ENCODE results near the gene SMAD4. TPM values are rescaled to one million over a fixed set of nuclear protein-coding genes. Genes with fewer than 3 reads are reported as not detected.
A peak's percentile ranks its signal among the peaks of the same experiment; 100 is the strongest.

SMAD4 gene
- total RNA-seq, 2 donors from 2014 or later, result 132 to 133 TPM

GRCh38 chr18:51120809-51121596 is 91.0 kb downstream of the SMAD4 start:
- Histone ChIP-seq H3K4me1 (ENCODE audit: control insufficient read depth, insufficient read depth, low read length) (no peaks in the 10 kb centered on the region), H3K36me3 (ENCODE audit: control insufficient read depth, insufficient read depth, low read length) (no peaks in the 10 kb centered on the region), H3K27me3 (ENCODE audit: control insufficient read depth, insufficient read depth, low read length, poor library complexity, severe bottlenecking) (no peaks in the 10 kb centered on the region), H3K4me3 (ENCODE audit: low read length) (no peak overlapping the region), H3K9ac (ENCODE audit: extremely low read depth, low read length, poor library complexity, severe bottlenecking) (no peak overlapping the region), H3K9me3 (ENCODE audit: control insufficient read depth, low read length) (no peaks in the 10 kb centered on the region), H3K27ac (ENCODE audit: low read depth, low read length) (no peak overlapping the region)
- Mint-ChIP-seq H3K27ac (no peak overlapping the region), H3K4me3 (no peak overlapping the region), H3K4me1 (no peaks in the 10 kb centered on the region), H3K27me3 (ENCODE audit: insufficient read depth) (no peaks in the 10 kb centered on the region), H3K9me3 (peaks cover 40% of the 10 kb centered on the region), H3K36me3 (ENCODE audit: low read depth) (no peaks in the 10 kb centered on the region)
- whole genome bisulfite sequencing, 2 experiments (ENCODE audit: insufficient coverage in 1 of 2, insufficient read length in 1 of 2), result 94 to 96% methylated on average over 9 to 33 of the region's 33 CpGs
- DNase-seq, result peak; percentile 55
- peak; percentile 12 for TF ChIP-seq CTCF (conservative IDR thresholded peaks at IDR 0.05)

DNA sequence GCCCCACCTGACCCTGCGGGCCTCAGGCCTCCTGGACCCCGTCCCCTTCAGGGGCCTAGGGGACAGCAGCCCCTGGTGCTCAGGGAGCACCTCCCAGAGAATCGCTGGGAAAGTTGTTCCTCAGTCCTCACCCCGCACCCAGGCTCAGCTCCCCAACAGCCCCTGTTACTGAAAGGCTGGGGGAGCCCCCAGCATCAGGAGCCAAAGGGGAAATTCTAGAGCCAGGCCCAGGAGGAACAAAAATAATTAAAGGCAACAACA is 91.5 kb downstream of the SMAD4 start:
- 94 to 100% methylated on average over 2 to 4 of the region's 4 CpGs for WGBS, 2 experiments (ENCODE audit: insufficient coverage in 1 of 2, insufficient read length in 1 of 2)
- Histone ChIP-seq H3K27me3 (ENCODE audit: control insufficient read depth, insufficient read depth, low read length, poor library complexity, severe bottlenecking) (no peaks in the 10 kb centered on the region), H3K9ac (ENCODE audit: extremely low read depth, low read length, poor library complexity, severe bottlenecking) (no peak overlapping the region), H3K4me1 (ENCODE audit: control insufficient read depth, insufficient read depth, low read length) (no peaks in the 10 kb centered on the region), H3K27ac (ENCODE audit: low read depth, low read length) (no peak overlapping the region), H3K36me3 (ENCODE audit: control insufficient read depth, insufficient read depth, low read length) (no peaks in the 10 kb centered on the region), H3K4me3 (ENCODE audit: low read length) (no peak overlapping the region), H3K9me3 (ENCODE audit: control insufficient read depth, low read length) (no peaks in the 10 kb centered on the region)
- no peak for DNase-seq
- Mint-ChIP-seq H3K4me1 (no peaks in the 10 kb centered on the region), H3K9me3 (peaks cover 40% of the 10 kb centered on the region), H3K27ac (no peak overlapping the region), H3K36me3 (ENCODE audit: low read depth) (no peaks in the 10 kb centered on the region), H3K27me3 (ENCODE audit: insufficient read depth) (no peaks in the 10 kb centered on the region), H3K4me3 (no peak overlapping the region)
- no peak for TF ChIP-seq CTCF (conservative IDR thresholded peaks at IDR 0.05)

DNA sequence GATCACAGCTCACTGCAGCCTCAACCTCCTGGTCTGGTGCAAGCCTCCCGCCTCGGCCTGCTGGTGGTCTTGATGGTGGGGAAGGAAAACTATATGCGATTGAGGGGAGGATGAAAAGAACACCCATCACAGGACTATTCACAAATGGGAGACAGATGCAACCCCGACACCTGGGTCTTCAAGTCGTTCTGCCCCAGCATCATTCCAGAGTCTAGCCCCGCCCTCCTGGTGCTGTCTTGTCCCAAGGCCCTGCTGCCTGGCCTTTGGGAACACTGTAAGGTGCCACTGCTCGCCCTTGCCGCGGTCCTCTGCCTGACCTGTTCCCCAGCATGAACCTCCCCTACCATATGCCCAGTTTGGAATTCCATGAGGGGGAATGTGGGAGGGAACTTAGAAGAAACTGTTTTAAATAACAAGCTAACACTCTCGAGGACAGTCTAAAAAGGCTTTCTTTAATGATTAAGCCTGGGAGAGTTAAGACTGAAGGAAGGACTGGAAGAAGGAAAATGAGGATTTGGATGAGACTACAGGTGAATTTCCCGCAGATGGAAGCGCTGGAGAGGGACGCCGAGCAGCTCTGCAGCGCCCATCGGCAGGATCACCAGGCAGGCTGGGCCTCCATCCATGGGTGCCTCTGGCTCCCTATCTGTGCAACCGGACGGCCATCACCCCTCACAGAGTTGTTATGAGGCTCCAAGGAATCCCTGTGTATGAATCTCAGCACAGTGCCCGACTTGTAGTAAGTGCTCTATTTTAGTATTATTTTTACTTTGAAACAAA is 92.4 kb downstream of the SMAD4 start:
- no peak overlapping the region for H3K27ac ChIP-seq (ENCODE audit: low read depth, low read length)
- H3K27me3 ChIP-seq (ENCODE audit: control insufficient read depth, insufficient read depth, low read length, poor library complexity, severe bottlenecking), result no peaks in the 10 kb centered on the region
- no peak overlapping the region for H3K9ac ChIP-seq (ENCODE audit: extremely low read depth, low read length, poor library complexity, severe bottlenecking)
- no peak for DNase-seq
- WGBS, 2 experiments (ENCODE audit: insufficient coverage in 1 of 2, insufficient read length in 1 of 2), result 85 to 87% methylated on average over 12 to 19 of the region's 19 CpGs
- H3K4me3 ChIP-seq (ENCODE audit: low read length), result no peak overlapping the region
- H3K36me3 ChIP-seq (ENCODE audit: control insufficient read depth, insufficient read depth, low read length), result no peaks in the 10 kb centered on the region
- no peak for TF ChIP-seq CTCF (conservative IDR thresholded peaks at IDR 0.05)
- Mint-ChIP-seq H3K4me3 (no peak overlapping the region), H3K27me3 (ENCODE audit: insufficient read depth) (no peaks in the 10 kb centered on the region), H3K27ac (no peak overlapping the region), H3K36me3 (ENCODE audit: low read depth) (no peaks in the 10 kb centered on the region), H3K4me1 (no peaks in the 10 kb centered on the region), H3K9me3 (peaks cover 36% of the 10 kb centered on the region)
- H3K9me3 ChIP-seq (ENCODE audit: control insufficient read depth, low read length), result no peaks in the 10 kb centered on the region
- no peaks in the 10 kb centered on the region for H3K4me1 ChIP-seq (ENCODE audit: control insufficient read depth, insufficient read depth, low read length)
